SIG-M5 treated with dmso at 0.1 percent for 504 hours (cell line): ENCODE data around the gene PGBD5.
A peak's percentile ranks its signal among the peaks of the same experiment; 100 is the strongest.
"Not testable (repeated sequence)": the region's sequence is repeated elsewhere in the genome, so short reads cannot be mapped to it uniquely, and the experiment has no call there.

ENCODE experiments used
- DNase-seq: peaks from one replicate; lab custom pipeline; 2025; ENCODE audit not compliant: unreplicated experiment; lab: John Stamatoyannopoulos, UW

Gene PGBD5

DNA sequence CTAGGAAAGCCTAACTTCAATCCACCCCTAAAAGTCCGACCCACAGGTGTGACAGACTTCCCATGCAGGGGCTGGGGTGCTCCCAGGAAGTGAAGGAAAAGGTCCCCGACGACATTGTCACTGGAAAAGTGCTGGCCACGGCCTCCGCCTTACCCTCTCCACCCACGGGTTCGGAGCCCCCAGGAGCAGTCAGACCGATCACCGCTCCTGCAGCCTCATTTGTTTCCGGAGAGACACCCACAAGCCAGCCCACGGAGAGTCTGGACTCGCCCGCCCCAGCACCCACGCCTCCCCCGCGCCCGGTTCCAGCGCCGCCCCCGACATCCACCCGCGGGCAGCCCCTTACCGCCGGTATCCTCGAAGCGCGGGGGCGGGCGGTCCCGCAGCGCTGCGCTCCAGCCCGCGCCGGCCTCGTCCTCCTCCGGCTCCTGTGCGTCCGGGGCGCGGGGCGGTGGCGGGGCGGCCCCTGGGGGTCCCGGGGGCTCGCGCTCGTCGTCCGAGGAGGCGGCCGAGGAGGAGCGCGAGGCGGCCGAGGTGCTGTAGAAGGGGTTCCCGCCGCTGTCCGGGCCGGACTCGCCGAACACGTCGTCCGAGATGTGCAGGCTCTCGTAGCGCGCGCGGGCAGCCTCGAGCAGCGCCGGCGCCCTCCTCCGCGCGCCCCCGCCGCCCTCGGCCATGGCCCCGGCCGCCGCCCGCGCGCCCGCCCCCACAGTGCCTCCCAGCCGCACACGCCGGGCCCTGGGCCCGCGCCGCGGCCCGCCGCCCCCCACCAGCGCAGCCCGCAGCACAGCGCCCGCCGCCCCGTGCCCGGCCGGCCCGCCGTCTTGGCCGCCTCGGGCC, 660 bp downstream of the PGBD5 start:
- DNase-seq = no peak

DNA sequence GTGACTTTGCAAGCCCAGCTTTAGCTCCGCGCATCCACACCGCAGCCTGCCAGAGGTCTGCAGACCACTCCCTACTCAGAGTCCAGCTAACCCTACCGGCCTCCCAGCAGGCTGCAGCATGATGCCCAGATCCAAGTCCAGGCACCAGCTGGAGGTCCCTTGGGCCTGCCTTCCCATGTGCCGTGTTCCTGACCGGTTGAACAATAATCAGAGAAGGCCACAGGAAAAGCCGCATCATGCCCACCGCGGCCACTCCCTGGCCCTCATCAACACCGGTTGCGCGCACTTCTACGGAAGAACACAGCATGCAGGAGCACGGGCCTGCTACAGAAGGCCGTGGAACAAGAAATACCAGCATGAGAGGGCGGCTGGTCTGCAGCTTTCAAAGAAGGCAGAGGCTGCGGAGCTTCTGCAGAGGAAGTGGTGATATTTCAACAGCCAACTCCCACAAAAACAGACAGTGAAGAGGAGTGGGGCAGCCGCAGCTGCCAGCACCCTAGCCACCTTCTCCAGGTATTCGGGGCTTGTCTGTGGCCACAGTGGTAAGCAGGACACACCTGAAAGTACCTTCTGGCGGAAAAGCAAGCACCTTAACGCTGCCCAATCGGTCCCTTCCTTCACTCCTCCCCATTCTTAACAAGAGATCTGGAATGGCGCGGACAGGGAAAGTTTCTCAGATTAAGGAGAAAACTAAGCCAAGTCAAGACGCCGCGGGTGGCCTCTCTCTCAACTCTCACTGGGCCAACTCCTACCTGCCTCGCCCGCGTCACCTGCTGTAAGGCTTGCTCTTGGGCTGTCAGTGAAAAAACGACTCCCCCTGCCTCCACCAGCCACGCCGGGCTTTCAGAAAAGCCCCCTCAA, 1.5 kb downstream of the PGBD5 start:
- DNase-seq = peak; percentile 77

DNA sequence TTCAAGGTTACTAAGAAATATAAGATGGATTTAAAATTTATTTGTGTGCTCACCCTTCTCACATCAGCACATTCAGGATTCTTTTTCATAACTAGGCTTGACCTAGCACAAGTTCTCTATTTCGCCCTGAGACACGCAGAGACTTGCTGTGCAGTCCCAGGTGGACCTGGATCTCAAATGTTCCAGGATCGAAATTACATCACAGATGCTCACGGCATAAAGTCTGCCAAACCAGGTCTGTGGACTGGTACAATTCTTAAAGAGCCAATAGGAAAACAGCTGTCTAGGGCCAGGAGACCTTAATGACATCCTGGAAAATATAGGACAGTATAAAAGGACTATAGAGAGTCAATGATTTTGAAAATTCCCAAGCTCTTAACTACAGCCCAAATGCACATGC, 2.2 kb downstream of the PGBD5 start:
- DNase-seq = no peak

DNA sequence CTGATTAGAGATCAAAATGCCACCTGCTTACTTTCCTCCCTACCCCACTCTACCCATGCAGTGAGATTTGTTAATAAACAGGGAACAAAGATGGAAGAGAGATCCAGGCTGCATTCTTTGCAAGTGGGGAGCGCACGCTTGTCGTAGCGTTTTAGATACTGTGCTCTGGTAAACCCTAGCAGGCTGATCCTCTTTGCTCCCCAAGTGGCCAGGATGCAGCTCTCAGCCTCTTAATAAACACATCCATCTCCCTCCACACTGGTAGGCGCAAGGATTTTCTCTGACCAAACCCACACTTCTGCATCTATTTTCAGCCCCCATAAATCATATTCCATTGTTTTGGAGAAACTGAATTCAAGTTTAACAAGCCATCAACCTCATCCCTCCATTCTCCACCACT, 2.9 kb downstream of the PGBD5 start:
- DNase-seq = no peak

DNA sequence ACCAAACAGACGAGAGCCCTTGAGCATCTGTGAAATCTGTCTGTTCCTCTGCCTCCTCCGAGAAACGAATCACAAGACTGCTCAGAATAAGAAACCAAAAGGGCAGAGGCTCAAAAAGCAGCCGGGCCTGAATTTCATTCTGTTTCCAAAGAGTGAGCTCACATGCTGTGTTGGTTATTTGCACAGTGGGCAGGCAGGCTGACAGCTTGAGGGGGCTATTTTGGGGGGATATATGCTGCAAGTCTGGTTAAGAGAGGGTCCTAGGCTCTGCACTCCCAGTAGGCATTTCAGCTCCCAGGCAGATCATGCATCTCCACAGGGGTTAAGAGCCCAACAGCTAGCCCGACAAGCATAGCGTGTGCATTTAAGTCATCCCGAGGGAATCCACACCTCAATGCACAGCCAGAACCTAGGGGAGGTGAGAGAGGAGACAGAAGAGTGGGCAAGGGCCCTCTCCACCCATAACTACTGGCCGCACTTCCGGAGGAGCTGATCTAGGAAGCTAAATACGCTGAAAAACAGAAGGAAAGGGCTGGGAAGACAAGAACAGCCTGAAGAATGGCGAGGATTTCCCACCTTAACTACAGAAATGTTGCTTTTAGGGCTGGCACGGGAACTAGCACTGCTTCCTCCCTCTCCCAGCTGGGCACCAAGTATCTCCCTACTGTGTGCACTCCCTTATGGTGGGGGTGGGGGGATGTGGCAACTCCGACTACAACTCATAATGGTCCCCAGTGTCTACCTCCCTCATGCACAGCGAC, 3.7 kb downstream of the PGBD5 start:
- DNase-seq = no peak

DNA sequence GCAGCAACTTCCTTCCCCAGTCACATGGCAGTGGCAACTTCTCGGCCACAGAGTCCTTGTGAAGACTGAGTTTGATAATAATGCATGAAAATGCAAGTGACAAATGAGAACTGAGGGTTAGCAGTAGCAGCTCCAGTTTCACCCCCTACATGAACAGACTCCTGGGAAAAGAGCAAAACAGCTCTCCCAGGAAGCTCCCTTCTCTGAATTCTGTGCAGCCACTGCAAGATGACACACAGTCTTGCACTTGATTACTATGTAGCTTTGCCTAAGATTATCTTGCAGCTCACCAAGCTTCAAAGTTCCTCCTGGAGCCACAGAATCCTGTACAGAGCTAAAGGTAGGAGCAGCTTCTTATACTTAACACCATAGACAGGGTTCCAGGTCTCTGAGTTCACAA, 4.7 kb downstream of the PGBD5 start:
- DNase-seq = no peak

DNA sequence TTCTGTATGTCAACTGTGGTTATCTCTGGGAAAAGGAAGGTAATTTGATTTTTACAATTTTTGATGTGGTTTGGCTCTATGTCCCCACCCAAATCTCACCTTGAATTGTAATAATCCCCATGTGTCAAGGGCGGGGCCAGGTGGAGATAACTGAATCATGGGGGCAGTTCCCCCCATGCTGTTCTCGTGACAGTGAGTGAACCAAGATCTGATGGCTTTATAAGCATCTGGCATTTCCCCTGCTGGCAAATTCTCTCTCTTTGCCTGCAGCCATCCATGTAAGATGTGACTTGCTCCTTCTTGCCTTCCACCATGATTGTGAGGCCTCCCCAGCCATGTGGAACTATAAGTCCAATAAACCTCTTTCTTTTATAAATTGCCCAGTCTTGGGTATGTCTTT, 5.8 kb downstream of the PGBD5 start:
- DNase-seq = not testable (repeated sequence)

DNA sequence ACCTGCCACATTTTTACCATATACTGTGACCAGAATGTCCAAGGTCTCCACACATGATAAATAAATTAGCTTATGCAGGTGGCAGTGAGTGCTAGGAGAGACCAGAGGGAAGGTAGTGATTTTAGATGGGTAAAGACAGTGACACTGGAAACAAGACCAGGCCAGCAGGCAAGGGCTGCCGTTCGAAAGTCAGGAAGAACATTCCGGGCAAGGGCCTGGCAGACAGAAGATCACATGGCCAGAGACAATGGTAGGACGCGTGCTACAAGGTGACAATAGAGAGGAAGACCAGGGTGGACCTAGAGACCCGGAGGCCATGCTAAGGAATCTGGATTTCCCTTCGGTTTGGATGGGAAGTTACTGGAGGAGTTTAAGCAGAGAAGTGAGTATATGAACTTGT, 9.7 kb downstream of the PGBD5 start:
- no peak for DNase-seq

DNA sequence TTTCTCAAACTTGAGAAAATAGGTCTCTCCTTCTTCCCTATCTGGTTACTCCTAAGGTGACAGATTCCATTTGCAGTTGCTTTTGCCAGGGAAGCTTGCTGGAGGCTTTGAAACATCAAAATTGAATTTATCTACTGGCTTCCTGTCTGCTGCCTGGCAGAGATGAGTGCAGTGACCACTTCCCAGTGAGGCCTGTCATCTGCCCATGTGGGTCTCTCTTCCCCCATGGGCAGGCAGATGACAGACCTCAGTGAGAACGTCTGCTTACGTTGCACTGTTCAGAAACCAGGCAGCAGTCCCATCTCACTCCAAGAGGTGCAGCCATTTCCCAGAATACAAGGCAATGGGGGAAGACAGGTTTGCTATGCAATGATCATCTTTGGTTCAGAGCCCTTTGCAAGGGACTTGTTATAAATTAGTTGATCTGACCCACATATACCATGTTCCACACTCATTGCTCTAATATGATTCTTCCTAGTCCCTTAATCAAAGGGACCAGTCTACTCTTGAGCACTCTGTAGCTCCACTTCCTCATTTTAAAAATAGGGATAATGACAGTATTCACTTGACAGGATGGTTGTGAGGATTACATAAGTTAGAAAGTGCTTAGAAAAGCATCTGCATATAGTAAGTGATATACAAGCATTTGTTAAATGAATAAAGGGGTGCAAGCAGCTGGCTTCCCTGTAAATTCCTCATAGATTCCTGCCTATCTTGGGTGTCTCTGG, 10.6 kb downstream of the PGBD5 start:
- DNase-seq = peak; percentile 85

DNA sequence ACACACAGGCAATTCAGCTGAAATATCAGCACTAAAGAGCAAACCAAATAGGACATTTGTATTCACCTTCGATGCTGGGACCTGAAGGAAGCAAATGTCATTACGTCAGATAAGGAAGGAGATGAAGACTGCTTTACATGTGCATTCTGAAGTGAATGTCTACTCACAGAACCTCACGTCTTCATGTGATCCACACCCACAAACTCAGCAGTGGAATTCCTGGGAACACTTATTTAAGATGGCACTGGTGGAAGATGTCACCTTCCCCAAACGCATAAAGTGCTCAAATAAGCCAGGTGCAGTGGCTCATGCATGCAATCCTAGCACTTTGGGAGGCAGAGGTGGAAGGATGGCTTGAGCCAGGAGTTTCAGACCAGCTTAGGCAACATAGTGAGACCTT, 11.4 kb downstream of the PGBD5 start:
- DNase-seq = no peak

DNA sequence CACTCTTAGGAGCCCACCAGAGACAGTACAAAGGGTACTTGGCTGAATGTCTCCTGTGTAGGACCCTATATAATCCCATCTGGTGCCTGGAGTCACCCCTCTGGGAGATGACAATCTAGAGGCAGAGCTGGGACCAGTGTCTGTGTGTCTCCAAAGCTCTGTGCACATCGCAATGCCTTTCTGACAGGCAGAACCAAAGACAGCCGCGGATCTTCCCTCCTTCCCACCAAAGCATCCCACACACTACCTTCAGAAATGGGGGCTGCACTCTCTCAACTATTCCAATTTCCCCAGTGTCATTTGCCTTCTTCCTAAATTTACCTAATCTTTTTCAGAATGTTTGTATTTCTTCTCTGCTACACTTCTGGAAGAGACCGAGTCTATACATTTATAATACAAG, 12.0 kb downstream of the PGBD5 start:
- no peak for DNase-seq

DNA sequence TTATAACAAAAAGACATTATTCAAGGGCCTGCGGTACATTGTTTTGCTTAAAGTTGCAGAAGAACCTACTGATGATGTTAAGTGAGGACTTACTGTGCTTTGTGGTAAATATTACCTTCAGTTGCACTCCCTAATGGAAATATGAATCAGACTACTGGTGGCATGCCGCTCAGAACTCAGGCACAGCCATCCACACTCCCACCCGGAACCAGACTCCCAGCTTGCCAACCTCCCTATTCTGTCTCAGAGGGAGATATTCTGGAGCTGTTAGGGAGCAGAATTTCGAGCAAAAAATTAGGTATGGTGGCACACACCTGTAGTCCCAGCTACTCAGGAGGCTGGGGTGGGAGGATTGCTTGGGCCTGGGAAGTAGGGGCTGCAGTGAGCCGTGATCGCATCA, 13.1 kb downstream of the PGBD5 start:
- no peak for DNase-seq

DNA sequence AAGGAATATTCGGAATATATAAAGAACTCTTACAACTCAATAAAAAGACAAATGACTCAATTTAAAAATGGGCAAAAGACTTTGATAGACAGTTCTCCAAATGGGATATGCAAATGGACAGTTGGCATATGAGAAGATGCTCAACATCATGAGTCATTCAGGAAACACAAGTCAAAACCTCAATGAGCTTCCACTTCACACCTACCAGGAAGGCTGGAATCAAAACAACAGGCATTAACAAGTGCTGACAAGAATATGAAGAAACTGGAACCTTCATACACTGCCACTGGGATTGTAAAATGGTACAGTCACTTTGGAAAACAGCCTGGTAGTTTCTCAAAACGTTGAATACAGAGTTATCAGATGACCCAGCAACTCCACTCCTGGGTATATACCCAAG, 17.2 kb downstream of the PGBD5 start:
- DNase-seq = no peak

DNA sequence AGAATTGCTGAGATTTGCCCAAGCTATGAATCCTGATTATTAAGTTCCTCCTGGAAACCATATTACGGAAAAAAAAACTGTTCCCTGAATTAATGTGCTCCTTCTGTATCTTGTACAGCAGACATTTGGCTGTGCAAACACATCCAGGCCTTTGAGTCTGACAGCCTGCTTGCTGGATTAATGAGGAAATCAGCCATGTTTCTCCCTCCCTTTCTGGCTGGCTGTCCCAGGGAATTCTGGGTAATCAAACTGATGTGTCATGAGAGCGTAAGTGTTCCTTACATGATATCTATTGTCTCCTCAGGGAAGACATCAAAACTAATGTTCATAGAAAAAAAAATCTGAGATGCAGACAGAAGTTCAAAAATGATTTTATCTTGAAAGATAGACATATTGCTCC, 18.8 kb downstream of the PGBD5 start:
- no peak for DNase-seq

DNA sequence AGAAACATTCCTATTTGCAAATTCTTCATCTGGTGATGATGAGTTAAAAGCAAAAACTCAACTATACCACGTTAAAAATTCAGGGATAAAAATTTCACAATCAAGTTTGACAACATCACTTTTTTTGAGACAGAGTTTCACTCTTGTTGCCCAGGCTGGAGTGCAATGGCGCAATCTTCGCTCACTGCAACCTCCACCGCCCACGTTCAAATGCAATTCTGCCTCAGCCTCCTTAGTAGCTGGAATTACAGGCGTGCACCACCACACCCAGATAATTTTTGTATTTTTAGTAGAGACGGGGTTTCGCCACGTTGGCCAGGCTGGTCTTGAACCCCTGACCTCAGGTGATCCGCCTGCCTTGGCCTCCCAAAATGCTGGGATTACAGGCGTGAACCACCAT, 19.4 kb downstream of the PGBD5 start:
- peak; percentile 38 for DNase-seq

DNA sequence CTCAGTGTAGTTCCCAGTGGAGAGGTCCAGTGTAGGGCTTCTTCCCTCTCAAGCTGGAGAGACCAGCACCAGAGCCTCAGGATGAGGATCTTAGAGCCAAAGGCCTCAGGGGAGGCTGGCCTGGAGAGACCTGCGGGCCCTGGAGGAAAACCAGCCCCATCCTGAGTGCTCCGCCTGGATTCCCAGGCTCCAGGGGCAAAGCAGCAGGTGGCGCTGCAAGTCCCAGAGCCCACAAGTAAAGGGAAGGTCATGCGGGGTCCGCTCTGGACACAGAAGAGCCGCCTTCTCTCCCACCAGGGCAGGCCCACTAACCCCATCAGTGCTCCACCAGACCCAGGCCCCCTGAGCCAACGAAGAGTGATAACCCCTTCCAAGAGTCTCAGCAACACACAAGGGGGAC, 22.7 kb downstream of the PGBD5 start:
- DNase-seq = no peak

DNA sequence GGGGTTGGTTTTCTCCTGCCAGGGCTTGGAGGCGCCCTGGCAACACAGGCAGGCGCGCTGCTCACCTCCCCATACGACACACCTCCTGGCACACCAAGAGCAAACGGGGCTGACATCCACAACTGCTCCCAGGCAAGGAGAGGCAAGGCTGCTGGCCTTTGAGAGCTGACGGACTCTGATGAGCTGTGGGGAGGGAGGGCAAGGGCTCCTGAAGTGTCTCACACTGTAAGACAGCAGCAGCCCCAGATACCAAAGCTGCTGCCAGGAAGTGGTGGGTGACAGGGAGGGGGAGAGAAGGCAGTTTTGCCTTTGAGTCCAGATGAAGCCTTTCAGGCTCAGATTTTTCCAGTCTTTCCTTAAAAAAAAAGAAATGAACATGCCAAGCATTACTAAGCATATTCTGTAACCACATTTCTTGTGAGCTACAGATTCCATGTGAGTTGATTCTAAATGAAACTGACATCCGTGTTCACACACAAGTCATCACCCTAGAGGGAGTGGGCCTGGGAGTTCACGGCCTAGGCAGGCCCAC, 24.3 kb downstream of the PGBD5 start:
- DNase-seq = no peak

DNA sequence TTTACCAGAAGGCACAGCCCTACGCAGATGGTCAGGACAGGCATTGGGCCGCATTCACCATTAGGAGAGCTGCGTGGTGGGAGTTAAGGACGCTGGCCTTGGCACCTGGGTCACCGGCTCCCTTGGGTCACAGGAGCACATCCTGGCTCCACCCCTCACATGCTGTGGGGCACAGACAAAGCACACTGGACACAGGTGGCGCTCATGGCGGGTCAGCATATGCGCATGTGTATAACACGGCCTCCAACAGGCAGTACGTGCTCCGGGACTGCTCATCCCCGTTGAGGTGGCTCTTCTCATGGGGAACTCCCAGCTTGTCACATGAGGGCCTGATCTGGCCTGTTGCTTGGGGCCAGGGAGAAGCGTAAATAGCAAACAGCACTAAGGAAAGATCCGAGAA, 25.0 kb downstream of the PGBD5 start:
- no peak for DNase-seq

DNA sequence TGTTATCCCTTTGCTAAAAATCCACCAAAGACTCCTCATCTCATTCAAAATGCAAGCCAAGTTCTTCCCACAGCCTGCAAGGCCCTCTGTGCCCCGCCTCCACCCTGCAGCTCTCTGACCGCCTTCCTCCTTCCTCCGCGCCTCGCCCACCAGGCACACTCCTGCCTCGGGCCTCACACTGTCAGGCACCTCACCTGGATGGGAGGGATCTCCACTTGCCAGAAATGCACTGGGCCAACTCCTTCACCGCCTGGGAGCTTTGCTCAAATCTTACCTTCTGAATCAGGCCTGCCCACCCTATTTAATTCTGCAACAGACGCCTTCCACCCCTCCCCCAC, 26.2 kb downstream of the PGBD5 start:
- no peak for DNase-seq

DNA sequence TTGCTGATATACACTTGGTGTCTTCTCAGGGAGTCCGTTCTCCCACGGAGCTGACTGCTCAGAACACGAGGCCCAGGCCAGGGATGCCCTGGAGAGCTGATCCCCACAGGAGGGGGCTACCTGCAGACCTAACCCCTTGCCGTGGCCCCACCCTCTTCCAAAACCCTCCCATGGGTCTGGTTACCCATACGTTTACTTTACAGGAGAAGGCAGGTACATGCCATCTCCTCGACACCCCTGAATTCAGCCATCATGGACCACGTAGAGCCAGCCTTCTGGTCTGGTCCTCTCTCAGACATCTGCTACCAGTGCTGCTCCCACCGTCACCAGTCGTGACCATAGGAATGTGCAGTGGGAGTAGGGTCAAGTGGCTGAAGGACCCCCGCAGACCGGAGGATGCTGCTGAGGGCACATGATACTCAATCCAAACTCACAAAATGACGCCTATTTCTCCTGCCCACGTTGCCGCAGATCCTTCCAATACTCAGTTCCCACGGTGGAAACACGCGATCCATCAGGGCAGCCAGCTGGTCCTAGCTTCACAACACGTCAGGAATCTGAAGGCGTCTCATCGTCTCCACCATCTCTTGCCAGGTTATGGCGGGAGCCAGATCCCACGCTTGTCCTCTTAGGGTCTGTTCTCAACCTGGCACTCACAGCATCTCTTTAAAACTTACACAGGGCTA, 26.7 kb downstream of the PGBD5 start:
- DNase-seq = no peak
